Measurements from ENCODE around the gene AMMECR1.

Gene AMMECR1

DNA sequence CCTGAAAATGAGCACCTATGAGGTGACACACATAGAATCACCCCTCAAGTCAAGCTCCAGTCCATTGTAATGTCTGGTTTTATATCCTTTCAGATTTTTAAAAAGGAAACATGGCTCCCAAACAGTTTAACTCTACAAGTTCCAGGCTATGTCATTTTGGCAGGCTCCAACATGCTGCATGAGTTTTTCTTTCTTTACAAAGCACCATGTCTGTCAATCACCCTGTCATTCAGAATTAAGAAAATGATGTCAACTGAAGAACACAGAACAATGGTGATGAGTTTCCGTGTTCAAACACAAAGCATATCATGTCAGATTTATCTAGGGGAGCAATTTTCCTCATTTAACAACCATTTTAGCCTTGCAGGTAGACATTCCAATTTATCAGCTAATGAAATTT is 106.5 kb downstream of the AMMECR1 start:
- no peak for DNase-seq (ENCODE audit: low spot score)

GRCh38 chrX:110210417-110211139 is 107.3 kb downstream of the AMMECR1 start:
- peak; percentile 23 for DNase-seq (ENCODE audit: low spot score)

GRCh38 chrX:110208092-110208491 is 109.8 kb downstream of the AMMECR1 start:
- DNase-seq (ENCODE audit: low spot score) = no peak

GRCh38 chrX:110204986-110205385 is 112.9 kb downstream of the AMMECR1 start:
- no peak for DNase-seq (ENCODE audit: low spot score)

GRCh38 chrX:110201799-110202198 is 116.1 kb downstream of the AMMECR1 start:
- no peak for DNase-seq (ENCODE audit: low spot score)

- no peak for DNase-seq (ENCODE audit: low spot score)
Observed at GRCh38 chrX:110194977-110195376, 122.9 kb downstream of the AMMECR1 start.

DNA sequence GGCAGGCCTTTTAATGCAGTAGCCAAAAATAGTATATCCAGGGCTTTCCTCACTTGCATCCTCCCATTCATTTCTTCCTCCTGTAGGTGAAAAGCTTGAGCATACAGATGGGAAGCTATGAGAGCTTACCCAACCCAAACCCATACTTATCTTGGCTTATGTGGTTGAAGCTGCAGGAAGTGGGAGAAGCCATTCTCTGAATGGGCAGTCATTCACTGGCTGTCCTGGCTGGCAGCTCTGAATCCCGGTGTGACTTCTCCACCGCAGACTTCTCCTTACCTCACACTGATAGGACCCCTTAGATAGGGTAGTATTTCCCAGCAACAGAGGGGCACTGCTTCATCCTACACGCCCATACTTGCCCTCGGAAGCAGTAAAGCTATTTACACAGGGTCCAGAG is 125.4 kb downstream of the AMMECR1 start:
- DNase-seq (ENCODE audit: low spot score) = no peak

- DNase-seq (ENCODE audit: low spot score) = no peak
Observed at GRCh38 chrX:110188701-110189558, 129.0 kb downstream of the AMMECR1 start.

DNA sequence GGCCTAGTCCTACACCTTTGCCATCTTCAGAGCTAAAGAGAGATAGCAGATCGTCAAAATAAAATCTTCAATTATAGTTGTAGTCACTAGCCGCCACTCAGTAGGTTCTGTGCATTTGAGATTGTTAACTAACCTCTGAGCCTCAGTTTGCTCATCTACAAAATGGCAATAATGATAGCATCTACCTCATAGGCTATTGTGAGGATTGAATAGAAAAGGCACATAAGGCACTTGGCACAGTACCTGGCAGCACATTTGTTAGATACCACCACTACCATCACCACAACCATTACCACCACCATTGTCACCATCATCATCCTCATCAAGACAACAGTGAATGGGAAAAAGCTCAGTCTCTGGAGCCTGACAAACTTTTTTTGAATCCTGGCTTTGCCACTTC is 134.6 kb downstream of the AMMECR1 start:
- DNase-seq (ENCODE audit: low spot score) = no peak

DNA sequence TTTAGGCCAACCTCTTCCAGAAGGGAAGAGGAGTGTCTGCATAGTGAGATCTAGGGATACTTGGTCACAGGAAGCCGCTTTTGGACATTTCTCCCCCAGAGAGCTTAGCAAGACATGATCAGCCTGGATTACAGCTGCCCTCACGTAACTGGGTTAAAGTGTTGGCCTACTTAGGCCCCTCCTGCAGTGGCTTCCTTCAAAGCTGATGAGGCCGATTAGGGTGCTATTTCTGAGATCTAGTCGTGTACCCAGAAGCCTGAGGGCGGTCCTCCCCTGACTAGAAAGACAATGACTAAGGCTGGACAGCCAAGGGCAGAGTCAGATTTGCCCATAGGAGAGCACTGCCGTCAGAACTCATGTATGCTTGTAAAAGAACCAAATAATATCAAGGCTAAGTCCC is 135.0 kb downstream of the AMMECR1 start:
- DNase-seq (ENCODE audit: low spot score) = no peak

DNA sequence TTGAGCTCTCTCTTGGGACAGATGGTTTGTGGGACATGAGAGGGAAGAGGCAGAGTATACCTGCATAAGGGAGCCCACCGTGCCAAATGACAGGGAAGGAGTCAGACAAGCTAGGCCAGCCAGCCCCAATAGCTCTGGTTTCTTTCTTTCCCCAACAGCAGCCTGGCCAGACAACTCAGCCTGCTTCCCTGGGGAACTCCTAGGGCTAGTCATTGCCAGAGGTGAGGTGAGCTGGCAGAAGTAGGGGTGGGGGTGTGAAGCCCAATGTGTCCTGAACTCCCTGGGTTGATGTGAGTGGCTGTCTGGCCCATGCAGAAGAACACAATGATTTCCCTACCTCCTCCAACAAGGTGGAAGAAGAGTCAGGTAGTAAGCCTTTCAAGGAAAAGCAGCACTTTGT is 135.5 kb downstream of the AMMECR1 start:
- no peak for DNase-seq (ENCODE audit: low spot score)

DNA sequence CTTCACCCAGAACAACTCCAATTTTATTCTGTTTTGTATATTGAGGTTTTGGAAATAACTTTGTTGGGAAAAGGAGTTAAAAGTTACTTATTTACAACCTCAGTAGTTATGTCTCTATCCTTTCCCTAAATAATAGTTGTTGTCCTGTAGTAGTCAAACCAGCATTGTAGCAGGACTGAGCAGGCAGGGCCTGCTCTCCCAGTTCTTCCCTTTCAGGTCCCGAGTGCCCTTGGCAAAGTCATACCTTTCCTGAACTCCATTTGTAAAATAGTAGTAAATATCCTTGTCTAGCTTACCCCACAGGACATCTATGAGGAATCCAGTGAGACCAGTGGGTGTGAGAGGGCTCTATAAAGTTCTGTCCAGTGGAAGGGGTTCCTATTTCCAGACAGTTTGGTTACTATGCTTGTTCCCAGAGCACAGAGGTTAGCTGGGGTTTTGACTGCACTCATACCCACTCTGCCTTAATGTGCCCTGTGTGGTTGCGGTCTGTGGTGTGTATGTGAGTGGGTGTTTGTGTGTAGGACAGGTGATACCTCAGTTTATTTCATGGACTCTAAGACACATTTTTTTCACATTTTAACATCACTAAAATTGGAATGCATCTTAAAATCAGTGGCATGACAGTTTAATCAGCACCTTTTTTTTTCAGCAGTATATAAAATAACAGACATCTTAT is 136.3 kb downstream of the AMMECR1 start:
- DNase-seq (ENCODE audit: low spot score) = no peak

GRCh38 chrX:110180928-110181310 is 137.0 kb downstream of the AMMECR1 start:
- peak; percentile 33 for DNase-seq (ENCODE audit: low spot score)

GRCh38 chrX:110180176-110180927 is 137.5 kb downstream of the AMMECR1 start:
- DNase-seq (ENCODE audit: low spot score) = peak; percentile 38

DNA sequence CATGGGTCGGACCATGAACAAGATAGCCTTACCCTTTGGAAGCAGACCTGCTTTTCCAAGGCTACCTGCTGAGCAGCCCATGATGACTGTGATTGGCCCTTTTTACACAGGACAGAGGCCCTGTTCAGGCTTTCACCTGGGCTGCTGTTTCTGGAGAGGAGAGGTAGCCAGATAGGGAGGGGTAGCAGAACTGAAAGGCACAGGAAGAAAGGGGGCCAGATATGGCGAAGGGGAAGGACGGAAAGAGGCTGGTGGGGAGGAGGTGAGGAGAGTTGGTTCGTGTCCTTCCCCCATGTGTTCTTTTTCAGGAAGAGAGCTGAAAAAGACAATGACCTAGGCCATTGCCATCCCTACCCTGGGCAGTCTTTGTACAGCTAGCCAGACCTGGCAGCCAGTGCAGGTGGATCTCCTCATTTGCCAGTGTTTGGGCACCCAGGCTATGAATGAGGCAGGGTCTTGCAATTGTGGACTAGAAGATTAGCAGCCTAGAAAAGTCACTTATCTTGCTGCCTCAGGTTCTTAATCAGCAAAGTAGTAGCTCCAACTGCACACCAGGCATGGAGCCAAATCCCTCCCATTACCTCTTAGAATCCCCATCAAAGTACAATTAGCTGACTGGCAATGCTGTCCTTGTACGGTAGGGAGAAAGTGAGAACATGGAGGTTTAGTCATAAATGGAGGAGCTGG is 139.6 kb downstream of the AMMECR1 start:
- no peak for DNase-seq (ENCODE audit: low spot score)

DNA sequence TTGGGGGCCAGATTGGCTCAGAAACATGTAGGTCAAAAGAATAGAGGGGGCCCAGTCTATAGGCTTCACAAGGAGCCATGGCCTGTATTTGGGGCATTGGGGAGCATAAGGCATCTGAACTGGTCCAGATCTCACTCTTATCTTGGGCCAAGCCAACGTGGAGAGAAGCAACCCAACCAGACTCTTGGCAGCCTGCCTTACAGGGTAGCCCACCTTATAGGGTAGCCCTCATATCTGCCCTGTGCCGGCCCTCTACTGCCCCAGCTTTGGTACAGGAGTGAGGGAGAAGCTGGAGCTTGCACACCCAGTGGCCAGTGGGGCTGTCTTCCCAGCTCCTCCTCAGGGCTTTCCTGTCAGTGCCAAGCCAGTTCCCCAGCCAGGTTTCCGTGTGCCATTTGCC is 142.2 kb downstream of the AMMECR1 start:
- DNase-seq (ENCODE audit: low spot score) = no peak

DNA sequence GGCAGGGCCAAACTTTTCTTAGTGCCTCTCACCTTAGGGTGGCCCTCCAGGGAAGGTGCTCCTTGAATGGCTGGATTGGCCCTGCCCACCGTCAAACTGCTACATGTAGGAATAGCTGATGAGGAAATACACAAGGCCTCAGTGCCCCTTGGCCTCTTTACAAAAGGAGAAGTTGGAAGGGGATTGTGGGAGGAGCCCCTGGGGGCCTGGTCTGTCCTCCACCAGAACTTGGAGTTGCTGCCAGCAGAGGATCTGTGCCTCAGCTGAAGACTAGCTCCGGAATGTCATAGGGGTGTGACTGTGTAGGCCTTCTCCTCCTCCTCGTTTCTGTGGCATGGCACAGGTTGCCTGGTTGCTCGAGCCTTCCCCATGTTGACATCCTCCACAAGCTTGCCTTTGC is 142.7 kb downstream of the AMMECR1 start:
- no peak for DNase-seq (ENCODE audit: low spot score)

DNA sequence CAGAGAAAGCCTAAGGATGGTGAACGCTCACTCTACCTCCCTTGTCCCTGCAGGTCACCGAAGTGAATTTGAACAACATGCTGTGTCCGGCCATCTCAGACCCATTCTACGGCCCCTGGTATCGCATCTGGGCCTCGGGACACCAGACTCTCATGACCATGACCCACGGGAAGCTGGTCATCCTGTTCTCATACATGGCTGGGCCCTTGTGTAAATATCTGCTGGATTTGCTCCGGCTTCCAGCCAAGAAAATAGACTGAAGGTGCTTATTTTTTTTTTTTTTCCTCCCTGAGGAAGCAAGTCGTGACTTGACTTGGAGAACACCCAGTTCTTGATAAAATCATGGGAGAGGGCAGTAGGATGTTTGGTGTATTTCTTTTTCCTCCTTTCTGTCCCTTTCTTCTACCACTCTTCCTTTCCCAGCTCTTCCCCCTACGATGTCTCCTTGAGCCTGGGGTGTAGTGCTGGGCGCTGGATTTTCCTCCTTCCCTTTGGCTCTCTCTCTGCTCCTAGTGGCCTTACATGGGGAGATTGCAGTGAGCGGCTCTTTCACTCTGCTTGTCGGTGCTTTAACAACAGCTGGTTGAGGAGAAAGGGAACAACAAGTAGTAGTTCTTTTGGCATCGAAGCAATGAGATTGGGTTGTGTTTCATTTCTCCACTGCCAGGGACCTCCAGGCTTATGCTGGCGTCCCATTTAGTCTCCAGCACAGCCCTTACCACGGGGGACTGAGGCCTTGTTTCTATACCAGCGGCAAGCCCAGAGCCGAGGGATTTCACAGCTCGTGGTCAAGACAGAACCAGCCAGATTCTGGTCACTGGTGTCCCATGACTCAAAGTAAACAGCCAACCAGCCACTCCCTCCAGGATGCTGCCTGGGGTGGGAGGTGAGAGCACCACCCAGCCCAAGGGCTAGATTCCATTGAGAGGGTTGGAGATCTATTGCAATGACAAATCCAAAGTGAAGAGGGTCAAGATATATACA is 144.4 kb downstream of the AMMECR1 start:
- no peak for DNase-seq (ENCODE audit: low spot score)

DNA sequence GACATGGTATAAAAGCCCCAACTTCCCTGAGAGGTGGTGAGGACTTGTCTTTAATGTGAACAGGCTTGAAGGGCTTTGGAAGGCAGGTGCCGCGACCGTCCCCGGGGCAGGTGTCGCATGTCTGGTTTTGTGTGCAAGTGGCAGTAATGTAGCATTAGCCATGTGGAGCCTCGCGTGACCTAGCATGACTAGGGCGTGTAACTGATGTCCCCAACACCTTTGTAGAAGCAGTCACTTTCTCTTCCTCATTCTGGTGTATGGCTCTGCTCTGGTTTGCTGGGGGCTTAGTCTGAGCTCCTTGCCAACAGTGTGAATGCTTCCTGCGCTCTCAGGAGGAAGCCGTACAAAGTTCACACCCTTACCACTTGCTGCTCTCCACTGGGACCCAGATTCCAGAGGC is 145.7 kb downstream of the AMMECR1 start:
- DNase-seq (ENCODE audit: low spot score) = no peak

GRCh38 chrX:110171442-110171841 is 146.4 kb downstream of the AMMECR1 start:
- no peak for DNase-seq (ENCODE audit: low spot score)

All from hepatic stellate cell (primary cell).